HAP-1 (cell line): ENCODE data around the gene ZIM2.

ENCODE experiments used
- DNase-seq, 2 experiments: peaks; one replicate each; pipeline ENCODE4 v3.0.0-alpha.2; 2016 to 2020; ENCODE audit warnings: low spot score in 2 of 2
- H3K27me3 ChIP-seq: fragments of 250-450 bp; sonication (Bioruptor Pico); 2 replicates; pipeline ENCODE4 v1.5.1; 2020; ENCODE audit warnings: low read depth, mild to moderate bottlenecking, moderate library complexity
- H3K36me3 ChIP-seq: fragments of 250-450 bp; sonication (Bioruptor Pico); replicated peaks from 2 replicates; pipeline ENCODE4 v1.5.1; 2020; ENCODE audit warnings: mild to moderate bottlenecking
- H3K4me1 ChIP-seq: fragments of 250-450 bp; sonication (Bioruptor Pico); 2 replicates; pipeline ENCODE4 v1.5.1; 2020; ENCODE audit warnings: mild to moderate bottlenecking
- H3K4me3 ChIP-seq: fragments of 250-450 bp; sonication (Bioruptor Pico); 2 replicates; pipeline ENCODE4 v1.5.1; 2020; ENCODE audit warnings: mild to moderate bottlenecking, moderate library complexity
- H3K9me3 ChIP-seq: fragments of 250-450 bp; sonication (Bioruptor Pico); 2 replicates; pipeline ENCODE4 v1.5.1; 2020; ENCODE audit warnings: mild to moderate bottlenecking, moderate library complexity
- in situ Hi-C: fragments of 300-500 bp; cut with MboI; formaldehyde crosslinking; loops from 3 replicates; pipeline ENCODE4 v1.14.3; 2020; ENCODE audit warnings: low sequenced_read_pairs, inconsistent platforms, mixed read lengths

Gene ZIM2

GRCh38 chr19:56740501-56740900 is 100.0 kb downstream of the ZIM2 start:
- Histone ChIP-seq H3K4me1 (no peaks in the 10 kb centered on the region), H3K36me3 (no peaks in the 10 kb centered on the region), H3K9me3 (0 out of 2 replicates have a peak, but pooled peaks cover 3% of the 10 kb centered on the region), H3K27me3 (no peaks in the 10 kb centered on the region), H3K4me3 (no peak overlapping the region)
- no peak for DNase-seq
- in situ Hi-C loops = no loop called here

DNA sequence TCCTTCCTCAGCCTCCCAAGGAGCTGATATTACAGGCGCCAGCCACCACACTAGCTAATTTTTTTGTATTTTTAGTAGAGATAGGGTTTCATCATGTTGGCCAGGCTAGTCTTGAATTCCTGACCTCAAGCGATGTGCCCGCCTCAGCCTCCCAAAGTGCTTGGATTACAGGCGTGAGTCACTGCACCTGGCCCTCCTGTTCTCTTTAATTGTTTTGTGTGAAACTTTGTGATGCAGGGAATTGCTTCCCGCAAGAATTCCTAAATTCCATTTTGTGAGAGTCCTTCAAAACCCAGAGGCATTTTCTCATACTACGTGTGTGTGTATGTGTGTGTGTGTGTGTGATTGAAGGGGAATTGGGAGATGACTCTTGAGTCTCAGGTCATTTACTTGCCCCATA is 104.0 kb downstream of the ZIM2 start:
- DNase-seq = no peak
- Histone ChIP-seq H3K4me3 (no peak overlapping the region), H3K36me3 (no peaks in the 10 kb centered on the region), H3K27me3 (no peaks in the 10 kb centered on the region), H3K9me3 (peaks cover 3% of the 10 kb centered on the region; the same call in 1 of the 2 replicates), H3K4me1 (no peaks in the 10 kb centered on the region)
- in situ Hi-C loops = no loop called here

GRCh38 chr19:56732976-56733375 is 107.5 kb downstream of the ZIM2 start:
- H3K4me3 ChIP-seq = no peak overlapping the region
- H3K9me3 ChIP-seq = peaks cover 3% of the 10 kb centered on the region; the same call in 1 of the 2 replicates
- no peak for DNase-seq
- in situ Hi-C loops = no loop called here
- no peaks in the 10 kb centered on the region for H3K36me3 ChIP-seq
- no peaks in the 10 kb centered on the region for H3K27me3 ChIP-seq
- no peaks in the 10 kb centered on the region for H3K4me1 ChIP-seq

DNA sequence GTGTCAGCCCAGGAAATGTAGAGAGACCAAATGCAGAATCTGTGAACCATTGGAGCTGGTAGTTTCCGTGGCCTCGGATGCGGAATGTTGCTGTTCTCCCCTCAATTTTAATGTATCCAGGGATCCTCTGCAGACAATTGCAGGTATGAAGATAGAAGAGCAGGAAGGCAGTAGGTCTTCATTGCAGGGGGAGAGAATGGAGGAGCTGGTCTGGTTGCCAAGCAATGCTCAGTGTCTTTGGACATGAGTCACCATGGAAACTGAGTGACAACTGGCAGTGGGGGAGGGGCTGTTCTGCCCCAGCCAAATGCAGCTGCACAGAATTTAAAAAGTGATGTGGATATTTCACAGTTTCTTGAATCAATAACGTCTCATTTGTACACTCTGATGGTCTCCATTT is 112.8 kb downstream of the ZIM2 start:
- Histone ChIP-seq H3K9me3 (peaks cover 2% of the 10 kb centered on the region; the same call in 1 of the 2 replicates), H3K36me3 (no peaks in the 10 kb centered on the region), H3K4me1 (no peaks in the 10 kb centered on the region), H3K4me3 (no peak overlapping the region), H3K27me3 (no peaks in the 10 kb centered on the region)
- no peak for DNase-seq
- in situ Hi-C loops = no loop called here

DNA sequence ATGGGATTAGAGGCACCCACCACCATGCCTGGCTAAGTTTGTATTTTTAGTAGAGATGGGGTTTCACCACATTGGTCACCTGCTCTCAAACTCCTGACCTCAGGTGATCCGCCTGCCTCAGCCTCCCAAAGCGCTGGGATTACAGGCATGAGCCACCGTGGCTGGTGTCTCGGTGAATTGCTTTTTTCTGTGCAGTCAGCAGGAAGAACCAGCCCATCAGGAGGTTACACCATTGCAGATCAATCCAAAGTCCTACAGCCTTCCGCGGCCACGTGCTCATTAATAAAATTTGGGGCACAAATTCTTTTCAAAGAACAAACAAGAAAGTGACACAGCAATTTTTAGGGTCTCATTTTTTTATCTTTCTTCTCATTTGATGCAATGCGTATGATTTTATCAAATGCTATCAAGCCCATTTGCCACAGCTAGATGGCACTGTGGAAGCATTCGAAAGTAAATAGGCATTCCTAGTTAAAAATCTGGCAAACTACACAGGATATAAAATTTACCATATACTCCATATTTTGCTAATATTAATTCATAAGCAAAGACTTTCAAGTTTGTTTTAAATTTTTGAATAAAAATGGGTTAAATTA is 114.6 kb downstream of the ZIM2 start:
- DNase-seq = no peak
- in situ Hi-C loops = no loop called here
- Histone ChIP-seq H3K4me3 (no peak overlapping the region), H3K4me1 (no peaks in the 10 kb centered on the region), H3K9me3 (peaks cover 2% of the 10 kb centered on the region; the same call in 1 of the 2 replicates), H3K27me3 (no peaks in the 10 kb centered on the region), H3K36me3 (no peaks in the 10 kb centered on the region)
